Dermis blood vessel endothelial cell (primary cell): ENCODE measurements around the gene ZNF212. TPM values are rescaled to one million over a fixed set of nuclear protein-coding genes. Genes with fewer than 3 reads are reported as not detected.

Source experiments
- DNase-seq: peaks from one replicate; pipeline ENCODE4 v3.0.0; 2010
- total RNA-seq: library from RNA; depleted of rRNA; stranded (reverse); fragments of >200 nt; gene quantifications from 2 replicates; pipeline ENCODE4 v1.2.3, GENCODE V29; 2014

ZNF212 gene
- total RNA-seq, 1 donor from 2014 or later = 3.7 TPM

GRCh38 chr7:149289262-149289661 lies 49.8 kb downstream of the ZNF212 start:
- DNase-seq = no peak

- no peak for DNase-seq
Observed at GRCh38 chr7:149289856-149290255, 50.4 kb downstream of the ZNF212 start.

GRCh38 chr7:149291036-149291780 lies 51.8 kb downstream of the ZNF212 start:
- DNase-seq = no peak

GRCh38 chr7:149291781-149292461 lies 52.5 kb downstream of the ZNF212 start:
- DNase-seq = no peak

GRCh38 chr7:149292462-149292823 lies 53.0 kb downstream of the ZNF212 start:
- no peak for DNase-seq

GRCh38 chr7:149293338-149293737 lies 53.9 kb downstream of the ZNF212 start:
- no peak for DNase-seq

GRCh38 chr7:149293946-149294633 lies 54.6 kb downstream of the ZNF212 start:
- DNase-seq = no peak

- no peak for DNase-seq
Observed at GRCh38 chr7:149294634-149295480, 55.4 kb downstream of the ZNF212 start.

- DNase-seq = no peak
Observed at GRCh38 chr7:149295481-149295850, 56.0 kb downstream of the ZNF212 start.

- no peak for DNase-seq
Observed at GRCh38 chr7:149296368-149296767, 56.9 kb downstream of the ZNF212 start.

- no peak for DNase-seq
Observed at GRCh38 chr7:149297034-149297755, 57.7 kb downstream of the ZNF212 start.

- no peak for DNase-seq
Observed at GRCh38 chr7:149300620-149301285, 61.3 kb downstream of the ZNF212 start.

GRCh38 chr7:149302222-149302621 lies 62.8 kb downstream of the ZNF212 start:
- DNase-seq = no peak

- DNase-seq = no peak
Observed at GRCh38 chr7:149302865-149303264, 63.4 kb downstream of the ZNF212 start.

- no peak for DNase-seq
Observed at GRCh38 chr7:149304006-149304405, 64.6 kb downstream of the ZNF212 start.

Other genes with a start within 250 kb of the ZNF212 start
- gene PDIA4, start 211.1 kb upstream of the ZNF212 start, total RNA-seq = 411 and 434 TPM in 2 replicates
- gene ZNF786, start 148.9 kb upstream of the ZNF212 start, total RNA-seq = 7.7 and 13.3 TPM in 2 replicates
- 3.5 and 3.9 TPM in 2 replicates for gene ZNF425, start 113.3 kb upstream of the ZNF212 start, total RNA-seq
- 8.7 and 8.8 TPM in 2 replicates for gene ZNF398, start 92.2 kb upstream of the ZNF212 start, total RNA-seq
- 31.3 and 61.8 TPM in 2 replicates for gene ZNF282, start 44.1 kb upstream of the ZNF212 start, total RNA-seq
- gene ZNF783, start 22.5 kb downstream of the ZNF212 start, total RNA-seq = 6.7 and 7.5 TPM in 2 replicates
- 4.9 and 8.5 TPM in 2 replicates for gene ZNF777, start 221.4 kb downstream of the ZNF212 start, total RNA-seq